ENCODE data around the gene CDKN2AIPNL.

CDKN2AIPNL gene

GRCh38 chr5:134456825-134457224, 45.1 kb upstream of the CDKN2AIPNL start:
- TF ChIP-seq EZH2phosphoT487 (IDR thresholded peaks at IDR 0.05; ENCODE audit: borderline replicate concordance): no peak
- TF ChIP-seq CTCF (conservative IDR thresholded peaks at IDR 0.05; ENCODE audit: low read length): no peak
- Histone ChIP-seq H3K36me3 (ENCODE audit: insufficient read depth, low read length) (no peaks in the 10 kb centered on the region), H3K4me2 (ENCODE audit: low read depth, low read length, poor library complexity, severe bottlenecking) (no peak overlapping the region), H3F3A (ENCODE audit: low read depth) (no peaks in the 10 kb centered on the region), H3K27me3 (ENCODE audit: insufficient read depth, low read length, poor library complexity, severe bottlenecking) (no peaks in the 10 kb centered on the region), H3K9me2 (replicated peaks; ENCODE audit: low read depth, low read length) (no peaks in the 10 kb centered on the region), H2AFZ (ENCODE audit: low read length) (no peak overlapping the region), H4K20me1 (ENCODE audit: insufficient read depth, low read length, poor library complexity, severe bottlenecking) (no peaks in the 10 kb centered on the region), H3K4me3 (ENCODE audit: low read length, poor library complexity, severe bottlenecking) (no peak overlapping the region), H3K9ac (ENCODE audit: low read depth, low read length, poor library complexity, severe bottlenecking) (no peak overlapping the region), H3K4me1 (ENCODE audit: insufficient read depth, low read length, poor library complexity, severe bottlenecking) (no peaks in the 10 kb centered on the region), H3K79me2 (ENCODE audit: insufficient read depth, low read length) (no peaks in the 10 kb centered on the region), H3K9me3 (ENCODE audit: insufficient read depth, low read depth, low read length) (no peaks in the 10 kb centered on the region)

- Histone ChIP-seq H3K4me2 (ENCODE audit: low read depth, low read length, poor library complexity, severe bottlenecking) (no peak overlapping the region), H3K9me2 (replicated peaks; ENCODE audit: low read depth, low read length) (no peaks in the 10 kb centered on the region), H3K9me3 (ENCODE audit: insufficient read depth, low read depth, low read length) (no peaks in the 10 kb centered on the region), H3K27me3 (ENCODE audit: insufficient read depth, low read length, poor library complexity, severe bottlenecking) (no peaks in the 10 kb centered on the region), H4K20me1 (ENCODE audit: insufficient read depth, low read length, poor library complexity, severe bottlenecking) (no peaks in the 10 kb centered on the region), H2AFZ (ENCODE audit: low read length) (no peak overlapping the region), H3K9ac (ENCODE audit: low read depth, low read length, poor library complexity, severe bottlenecking) (no peak overlapping the region), H3K4me3 (ENCODE audit: low read length, poor library complexity, severe bottlenecking) (no peak overlapping the region), H3F3A (ENCODE audit: low read depth) (no peaks in the 10 kb centered on the region), H3K36me3 (ENCODE audit: insufficient read depth, low read length) (no peaks in the 10 kb centered on the region), H3K4me1 (ENCODE audit: insufficient read depth, low read length, poor library complexity, severe bottlenecking) (no peaks in the 10 kb centered on the region), H3K79me2 (ENCODE audit: insufficient read depth, low read length) (no peaks in the 10 kb centered on the region)
- TF ChIP-seq CTCF (conservative IDR thresholded peaks at IDR 0.05; ENCODE audit: low read length) (no peak), EZH2phosphoT487 (IDR thresholded peaks at IDR 0.05; ENCODE audit: borderline replicate concordance) (no peak)
Measured at GRCh38 chr5:134455466-134455865, 43.8 kb upstream of the CDKN2AIPNL start.

GRCh38 chr5:134453016-134453415, 41.3 kb upstream of the CDKN2AIPNL start:
- Histone ChIP-seq H4K20me1 (ENCODE audit: insufficient read depth, low read length, poor library complexity, severe bottlenecking) (no peaks in the 10 kb centered on the region), H3K36me3 (ENCODE audit: insufficient read depth, low read length) (no peaks in the 10 kb centered on the region), H3K9ac (ENCODE audit: low read depth, low read length, poor library complexity, severe bottlenecking) (no peak overlapping the region), H3K9me3 (ENCODE audit: insufficient read depth, low read depth, low read length) (no peaks in the 10 kb centered on the region), H3F3A (ENCODE audit: low read depth) (no peaks in the 10 kb centered on the region), H3K4me1 (ENCODE audit: insufficient read depth, low read length, poor library complexity, severe bottlenecking) (no peaks in the 10 kb centered on the region), H3K27me3 (ENCODE audit: insufficient read depth, low read length, poor library complexity, severe bottlenecking) (no peaks in the 10 kb centered on the region), H3K9me2 (replicated peaks; ENCODE audit: low read depth, low read length) (no peaks in the 10 kb centered on the region), H3K79me2 (ENCODE audit: insufficient read depth, low read length) (no peaks in the 10 kb centered on the region), H3K4me3 (ENCODE audit: low read length, poor library complexity, severe bottlenecking) (no peak overlapping the region), H2AFZ (ENCODE audit: low read length) (no peak overlapping the region), H3K4me2 (ENCODE audit: low read depth, low read length, poor library complexity, severe bottlenecking) (no peak overlapping the region)
- no peak for TF ChIP-seq EZH2phosphoT487 (IDR thresholded peaks at IDR 0.05; ENCODE audit: borderline replicate concordance)
- no peak for TF ChIP-seq CTCF (conservative IDR thresholded peaks at IDR 0.05; ENCODE audit: low read length)

All from Loucy (cell line).